ENCODE measurements around the gene KLHL17. TPM values are rescaled to one million over a fixed set of nuclear protein-coding genes. Genes with fewer than 3 reads are reported as not detected.

Gene KLHL17
- total and polyA plus RNA-seq, 12 donors: 0.73 to 38.8 (median 6.9) TPM

- intact Hi-C loops (cut with DNase I): no loop called here
- Histone ChIP-seq H3K4me3 (no peak overlapping the region), H3K4me1 (replicated peaks in 1 of 2) (peaks cover 8 to 35% of the 10 kb centered on the region in 2 donors), H3K36me3 (replicated peaks in 1 of 2) (no peaks in the 10 kb centered on the region), H3K27ac (peak overlapping the region in 2 of 5 donors; percentile 41 to 92), H3K27me3 (peaks cover 50% of the 10 kb centered on the region), H3K9me3 (replicated peaks in 1 of 3) (no peaks in the 10 kb centered on the region)
- TF ChIP-seq POLR2A (IDR thresholded peaks at IDR 0.05): no peak
- WGBS, 4 donors: 14 to 24% (median 18%) methylated on average over 8 to 21 of the region's 21 CpGs
- DNase-seq: no peak
Measured at GRCh38 chr1:939511-940106, 20.8 kb upstream of the KLHL17 start.

- peaks cover 45% of the 10 kb centered on the region for H3K27me3 ChIP-seq
- TF ChIP-seq CTCF (IDR thresholded peaks at IDR 0.05): no peak
- 0 to 1% (median 0%) methylated on average over 5 to 81 of the region's 86 CpGs for WGBS, 4 donors
- intact Hi-C loops (cut with DNase I): no loop called here
- peaks cover 0 to 7% of the 10 kb centered on the region in 2 donors for H3K36me3 ChIP-seq (replicated peaks in 1 of 2)
- peak overlapping the region in 3 of 5 donors; percentile 60 to 92 (median 91) for H3K27ac ChIP-seq
- peaks cover 8 to 32% of the 10 kb centered on the region in 2 donors for H3K4me1 ChIP-seq (replicated peaks in 1 of 2)
- peak in 6 of 7 donors; percentile 35 to 91 (median 56) for DNase-seq
- peak overlapping the region in 2 of 4 donors; percentile 9 to 46 for H3K4me3 ChIP-seq
- no peaks in the 10 kb centered on the region for H3K9me3 ChIP-seq (replicated peaks in 1 of 3)
Measured at GRCh38 chr1:940107-941014, 20.0 kb upstream of the KLHL17 start.

- intact Hi-C loops (cut with DNase I): no loop called here
- 2 to 6% (median 3%) methylated on average over 8 to 36 of the region's 36 CpGs for WGBS, 4 donors
- no peak for DNase-seq
- H3K4me3 ChIP-seq: peak overlapping the region in 1 of 4 donors; percentile 46
- peaks cover 0 to 10% of the 10 kb centered on the region in 2 donors for H3K36me3 ChIP-seq (replicated peaks in 1 of 2)
- peaks cover 39% of the 10 kb centered on the region for H3K27me3 ChIP-seq
- TF ChIP-seq POLR2A (IDR thresholded peaks at IDR 0.05): no peak
- no peak for TF ChIP-seq CTCF (IDR thresholded peaks at IDR 0.05)
- peaks cover 8 to 26% of the 10 kb centered on the region in 2 donors for H3K4me1 ChIP-seq (replicated peaks in 1 of 2)
- H3K9me3 ChIP-seq (replicated peaks in 1 of 3): no peaks in the 10 kb centered on the region
- peak overlapping the region in 3 of 5 donors; percentile 60 to 92 (median 91) for H3K27ac ChIP-seq
Measured at GRCh38 chr1:941015-941587, 19.3 kb upstream of the KLHL17 start.

- intact Hi-C loops (cut with DNase I): no loop called here
Measured at GRCh38 chr1:941588-942383, 18.6 kb upstream of the KLHL17 start.

More at GRCh38 chr1:941588-942383, 18.6 kb upstream of the KLHL17 start:
- TF ChIP-seq POLR2A (IDR thresholded peaks at IDR 0.05) (peak in 1 of 2 donors; percentile 40), CTCF (IDR thresholded peaks at IDR 0.05) (no peak)
- no peaks in the 10 kb centered on the region for H3K9me3 ChIP-seq (replicated peaks in 1 of 3)
- DNase-seq: peak; percentile 50 to 92 (median 61)
- peak overlapping the region in 3 of 5 donors; percentile 60 to 92 (median 91) for H3K27ac ChIP-seq
- peak overlapping the region in 2 of 4 donors; percentile 4 to 46 for H3K4me3 ChIP-seq
- H3K4me1 ChIP-seq (replicated peaks in 1 of 2): peaks cover 8 to 26% of the 10 kb centered on the region in 2 donors
- peaks cover 0 to 15% of the 10 kb centered on the region in 2 donors for H3K36me3 ChIP-seq (replicated peaks in 1 of 2)
- WGBS, 4 donors: 0 to 3% (median 1%) methylated on average over 2 to 97 of the region's 98 CpGs
- H3K27me3 ChIP-seq: peaks cover 33% of the 10 kb centered on the region
